Karpas-422 (cell line): ENCODE results near the gene ZNF580. TPM values are rescaled to one million over a fixed set of nuclear protein-coding genes. Genes with fewer than 3 reads are reported as not detected.

Experiments
- DNase-seq: peaks from one replicate; pipeline ENCODE4 v3.0.0-alpha.2; 2015
- H2AFZ ChIP-seq: fragments of 200-600 bp; sonication (generic); 2 replicates; pipeline ENCODE4 v1.6.1; 2014; ENCODE audit warnings: antibody characterized with exemption, low read length, mixed read lengths
- H3K27ac ChIP-seq: fragments of 200-600 bp; sonication (generic); 2 replicates; pipeline ENCODE4 v1.5.1; 2014; ENCODE audit warnings: mild to moderate bottlenecking, low read length, moderate library complexity
- H3K27me3 ChIP-seq: fragments of 200-600 bp; sonication (generic); 2 replicates; pipeline ENCODE4 v1.6.1; 2014; ENCODE audit warnings: low read length, mixed read lengths
- H3K36me3 ChIP-seq: fragments of 200-600 bp; sonication (generic); 2 replicates; pipeline ENCODE4 v1.6.1; 2014; ENCODE audit warnings: low read length, mixed read lengths; ENCODE audit not compliant: insufficient read depth
- H3K4me1 ChIP-seq: fragments of 200-600 bp; sonication (generic); 2 replicates; pipeline ENCODE4 v1.6.1; 2014; ENCODE audit warnings: mild to moderate bottlenecking, low read length, mixed read lengths
- H3K4me2 ChIP-seq: fragments of 200-600 bp; sonication (generic); 2 replicates; pipeline ENCODE4 v1.6.1; 2014; ENCODE audit warnings: low read length, low read depth, mild to moderate bottlenecking; ENCODE audit not compliant: poor library complexity, severe bottlenecking
- H3K4me3 ChIP-seq: fragments of 200-600 bp; sonication (generic); 2 replicates; pipeline ENCODE4 v1.5.1; 2014; ENCODE audit warnings: mild to moderate bottlenecking, antibody characterized with exemption, low read length, mixed read lengths
- H3K79me2 ChIP-seq: fragments of 200-600 bp; sonication (generic); 2 replicates; pipeline ENCODE4 v1.6.1; 2014; ENCODE audit warnings: mild to moderate bottlenecking, low read length, mixed read lengths
- H3K9ac ChIP-seq: fragments of 200-600 bp; sonication (generic); 2 replicates; pipeline ENCODE4 v1.6.0; 2014; ENCODE audit warnings: low read length
- H3K9me2 ChIP-seq: fragments of 200-600 bp; sonication (generic), shearing (Covaris generic); replicated peaks from 2 replicates; pipeline ENCODE4 v1.6.0; 2014; ENCODE audit warnings: mild to moderate bottlenecking, low read length, moderate library complexity; ENCODE audit not compliant: insufficient read depth
- H3K9me3 ChIP-seq: fragments of 300-700, 200-600 bp; sonication (generic); 2 replicates; pipeline ENCODE4 v1.6.1; 2014; ENCODE audit warnings: low read length, mixed read lengths
- H4K20me1 ChIP-seq: fragments of 200-600 bp; sonication (generic); 2 replicates; pipeline ENCODE4 v1.6.1; 2014; ENCODE audit warnings: mild to moderate bottlenecking, antibody characterized with exemption, low read length, low read depth; ENCODE audit not compliant: insufficient read depth
- total RNA-seq: library from RNA; depleted of rRNA; stranded (reverse); fragments of >200 nt; shearing (Covaris generic); gene quantifications from 2 replicates; pipeline ENCODE4 v1.2.3, GENCODE V29; 2014; ENCODE audit warnings: low replicate concordance

Gene ZNF580
- total RNA-seq, 1 experiment from 2014 or later = 47.5 TPM

GRCh38 chr19:55636723-55637122 is 4.1 kb upstream of the ZNF580 start:
- H3K79me2 ChIP-seq = peaks cover 49% of the 10 kb centered on the region
- H3K36me3 ChIP-seq = peaks cover 7% of the 10 kb centered on the region
- peaks cover 46% of the 10 kb centered on the region for H3K4me1 ChIP-seq
- no peak for DNase-seq
- H3K4me2 ChIP-seq = peak overlapping the region; percentile 96
- no peaks in the 10 kb centered on the region for H3K9me3 ChIP-seq
- no peaks in the 10 kb centered on the region for H3K9me2 ChIP-seq
- no peak overlapping the region for H3K27ac ChIP-seq
- H3K4me3 ChIP-seq = peak overlapping the region; percentile 93
- no peaks in the 10 kb centered on the region; the same call in 1 of the 2 replicates for H4K20me1 ChIP-seq
- H3K27me3 ChIP-seq = no peaks in the 10 kb centered on the region
- no peak overlapping the region for H2AFZ ChIP-seq
- H3K9ac ChIP-seq = peak overlapping the region; percentile 99

- no peak overlapping the region for H3K27ac ChIP-seq
- H3K4me2 ChIP-seq = no peak overlapping the region
These were observed 3.3 kb upstream of the ZNF580 start for GRCh38 chr19:55637534-55637933.

GRCh38 chr19:55638864-55639359 is 1.9 kb upstream of the ZNF580 start:
- no peaks in the 10 kb centered on the region for H3K9me3 ChIP-seq
- peaks cover 70% of the 10 kb centered on the region for H3K79me2 ChIP-seq
- no peaks in the 10 kb centered on the region for H3K27me3 ChIP-seq
- H3K9ac ChIP-seq = no peak overlapping the region
- no peak overlapping the region for H3K4me3 ChIP-seq
- H3K9me2 ChIP-seq = no peaks in the 10 kb centered on the region
- H3K4me1 ChIP-seq = peaks cover 47% of the 10 kb centered on the region
- peak; percentile 95 for DNase-seq
- H2AFZ ChIP-seq = no peak overlapping the region
- H3K4me2 ChIP-seq = no peak overlapping the region
- peaks cover 7% of the 10 kb centered on the region for H3K36me3 ChIP-seq
- H3K27ac ChIP-seq = peak overlapping the region; percentile 96; the same call in 1 of the 2 replicates
- H4K20me1 ChIP-seq = no peaks in the 10 kb centered on the region; the same call in 1 of the 2 replicates

More at GRCh38 chr19:55637534-55637933, 3.3 kb upstream of the ZNF580 start:
- peaks cover 57% of the 10 kb centered on the region for H3K79me2 ChIP-seq
- no peak overlapping the region for H2AFZ ChIP-seq
- H4K20me1 ChIP-seq = no peaks in the 10 kb centered on the region; the same call in 1 of the 2 replicates
- peaks cover 7% of the 10 kb centered on the region for H3K36me3 ChIP-seq
- no peaks in the 10 kb centered on the region for H3K9me3 ChIP-seq
- no peaks in the 10 kb centered on the region for H3K27me3 ChIP-seq
- no peak overlapping the region for H3K4me3 ChIP-seq
- DNase-seq = no peak
- no peaks in the 10 kb centered on the region for H3K9me2 ChIP-seq
- H3K4me1 ChIP-seq = peaks cover 42% of the 10 kb centered on the region
- no peak overlapping the region for H3K9ac ChIP-seq

- Histone ChIP-seq H2AFZ (no peak overlapping the region), H3K9me3 (no peaks in the 10 kb centered on the region), H3K27ac (peak overlapping the region; percentile 96), H4K20me1 (no peaks in the 10 kb centered on the region; the same call in 1 of the 2 replicates), H3K4me2 (peak overlapping the region; percentile 93), H3K9me2 (no peaks in the 10 kb centered on the region), H3K9ac (peak overlapping the region; percentile 99), H3K36me3 (peaks cover 15% of the 10 kb centered on the region), H3K79me2 (peaks cover 74% of the 10 kb centered on the region), H3K4me3 (peak overlapping the region; percentile 95), H3K27me3 (no peaks in the 10 kb centered on the region), H3K4me1 (peaks cover 49% of the 10 kb centered on the region)
- peak; percentile 82 for DNase-seq
These were observed 692 bp upstream of the ZNF580 start for GRCh38 chr19:55640043-55640576.

- Histone ChIP-seq H3K4me3 (peak overlapping the region; percentile 95), H3K4me1 (peaks cover 52% of the 10 kb centered on the region), H2AFZ (no peak overlapping the region)
These were observed 787 bp downstream of the ZNF580 start for GRCh38 chr19:55641426-55642152.

GRCh38 chr19:55642153-55643002 is 1.6 kb downstream of the ZNF580 start:
- peak overlapping the region; percentile 93 for H3K4me2 ChIP-seq
- no peaks in the 10 kb centered on the region for H3K27me3 ChIP-seq
- H3K4me3 ChIP-seq = peak overlapping the region; percentile 95
- peaks cover 55% of the 10 kb centered on the region for H3K4me1 ChIP-seq
- H3K79me2 ChIP-seq = peaks cover 58% of the 10 kb centered on the region
- H4K20me1 ChIP-seq = no peaks in the 10 kb centered on the region; the same call in 1 of the 2 replicates
- no peak overlapping the region for H2AFZ ChIP-seq
- H3K9me2 ChIP-seq = no peaks in the 10 kb centered on the region
- H3K9ac ChIP-seq = peak overlapping the region; percentile 99
- H3K27ac ChIP-seq = peak overlapping the region; percentile 96
- DNase-seq = peak; percentile 90
- peaks cover 22% of the 10 kb centered on the region for H3K36me3 ChIP-seq
- H3K9me3 ChIP-seq = no peaks in the 10 kb centered on the region

More at GRCh38 chr19:55641426-55642152, 787 bp downstream of the ZNF580 start:
- peak overlapping the region; percentile 93 for H3K4me2 ChIP-seq
- peak overlapping the region; percentile 96 for H3K27ac ChIP-seq
- peaks cover 22% of the 10 kb centered on the region for H3K36me3 ChIP-seq
- no peaks in the 10 kb centered on the region for H3K9me2 ChIP-seq
- H3K9ac ChIP-seq = peak overlapping the region; percentile 99
- H4K20me1 ChIP-seq = no peaks in the 10 kb centered on the region; the same call in 1 of the 2 replicates
- peak; percentile 88 for DNase-seq
- H3K27me3 ChIP-seq = no peaks in the 10 kb centered on the region
- H3K9me3 ChIP-seq = no peaks in the 10 kb centered on the region
- H3K79me2 ChIP-seq = peaks cover 66% of the 10 kb centered on the region

GRCh38 chr19:55643003-55643886 is 2.4 kb downstream of the ZNF580 start, which contains the start of gene ZNF581:
ZNF581 (plus strand) TSS chr19:55643649; CDS start chr19:55644572, 923 bp downstream.
- Histone ChIP-seq H3K79me2 (peaks cover 51% of the 10 kb centered on the region), H3K4me2 (peak within 1 kb of the TSS; percentile 93)

More at GRCh38 chr19:55643003-55643886, 2.4 kb downstream of the ZNF580 start, which contains the start of gene ZNF581:
- H4K20me1 ChIP-seq = no peaks in the 10 kb centered on the region; the same call in 1 of the 2 replicates
- H3K27me3 ChIP-seq = no peaks in the 10 kb centered on the region
- H3K9me2 ChIP-seq = no peaks in the 10 kb centered on the region
- H2AFZ ChIP-seq = no peak within 1 kb of the TSS
- peak; percentile 97 for DNase-seq
- peak within 1 kb of the TSS; percentile 95 for H3K4me3 ChIP-seq
- H3K4me1 ChIP-seq = peaks cover 59% of the 10 kb centered on the region
- H3K9ac ChIP-seq = peak within 1 kb of the TSS; percentile 99
- peak within 1 kb of the TSS; percentile 96 for H3K27ac ChIP-seq
- H3K9me3 ChIP-seq = no peaks in the 10 kb centered on the region
- peaks cover 18% of the 10 kb centered on the region for H3K36me3 ChIP-seq
